CD4-positive, CD25-positive, alpha-beta regulatory T cell (primary cell): ENCODE results near the gene SGK2. TPM values are rescaled to one million over a fixed set of nuclear protein-coding genes. Genes with fewer than 3 reads are reported as not detected.
A peak's percentile ranks its signal among the peaks of the same experiment; 100 is the strongest.

Source experiments
- ATAC-seq, 2 donors: fragments of 150-1000 bp; cut with Tn5 transposase; one replicate each; pipeline ENCODE4 v1.10.0; 2021; ENCODE audit warnings: low read depth in 2 of 2, moderate number of reproducible peaks in 2 of 2, moderate library complexity in 1 of 2
- DNase-seq, 3 donors: peaks; one replicate each; pipeline versions ENCODE4 v3.0.0 to v3.0.0-alpha.2; 2012 to 2022; ENCODE audit warnings: mixed read lengths in 1 of 3
- H3K27ac ChIP-seq: one replicate; pipeline ENCODE4 v1.7.0; 2013; ENCODE audit warnings: mild to moderate bottlenecking, low read length; ENCODE audit not compliant: insufficient read depth, poor library complexity, severe bottlenecking
- H3K27me3 ChIP-seq: one replicate; pipeline ENCODE4 v1.7.0; 2013; ENCODE audit warnings: low read length; ENCODE audit not compliant: control insufficient read depth, insufficient read depth
- H3K36me3 ChIP-seq: one replicate; pipeline ENCODE4 v1.7.0; 2013; ENCODE audit warnings: mild to moderate bottlenecking, low read length, moderate library complexity; ENCODE audit not compliant: control insufficient read depth, insufficient read depth
- H3K4me1 ChIP-seq: 2 replicates; pipeline ENCODE4 v1.7.0; 2013; ENCODE audit warnings: mild to moderate bottlenecking, low read length; ENCODE audit not compliant: insufficient read depth, control insufficient read depth, poor library complexity, severe bottlenecking
- H3K4me3 ChIP-seq: one replicate; pipeline ENCODE4 v1.7.0; 2013; ENCODE audit warnings: low read depth, mild to moderate bottlenecking, low read length, moderate library complexity
- H3K9me3 ChIP-seq, 2 experiments: 1 replicate in 1 of 2; 2 replicates in 1 of 2; pipeline ENCODE4 v1.7.0; 2013; ENCODE audit warnings: low read length in 2 of 2, mild to moderate bottlenecking in 1 of 2, moderate library complexity in 1 of 2; ENCODE audit not compliant: control insufficient read depth in 2 of 2
- H3K27ac Mint-ChIP-seq, 3 donors: one replicate each; pipeline ENCODE4 v1.8.0; 2020 to 2022; ENCODE audit warnings: mild to moderate bottlenecking in 3 of 3, mixed read lengths in 3 of 3, moderate library complexity in 2 of 3
- H3K27me3 Mint-ChIP-seq: one replicate; pipeline ENCODE4 v1.8.0; 2022; ENCODE audit warnings: mild to moderate bottlenecking, mixed read lengths
- H3K36me3 Mint-ChIP-seq: one replicate; pipeline ENCODE4 v1.8.0; 2020; ENCODE audit warnings: mixed read lengths
- H3K4me1 Mint-ChIP-seq, 4 donors: one replicate each; pipeline ENCODE4 v1.8.0; 2020 to 2022; ENCODE audit warnings: mixed read lengths in 4 of 4, mild to moderate bottlenecking in 1 of 4
- H3K4me3 Mint-ChIP-seq, 4 donors: one replicate each; pipeline ENCODE4 v1.8.0; 2020 to 2022; ENCODE audit warnings: mild to moderate bottlenecking in 4 of 4, mixed read lengths in 4 of 4, moderate library complexity in 3 of 4
- H3K9me3 Mint-ChIP-seq, 7 donors: one replicate each; pipeline ENCODE4 v1.8.0; 2020 to 2022; ENCODE audit warnings: mixed read lengths in 7 of 7, mild to moderate bottlenecking in 3 of 7, moderate library complexity in 2 of 7
- polyA plus RNA-seq, 4 donors: library from polyadenylated mRNA; unstranded; fragments of 300-500 nt; fragmentation: Illumina TruSeq; gene quantifications; one replicate each; pipeline ENCODE4 v1.2.3, GENCODE V29; 2021
- total RNA-seq: library from RNA; stranded (reverse); gene quantifications from one replicate; pipeline ENCODE4 v1.2.3, GENCODE V29; 2022

SGK2 gene
- total and polyA plus RNA-seq, 5 donors from 2014 or later: 1.7 TPM; not detected in 4

DNA sequence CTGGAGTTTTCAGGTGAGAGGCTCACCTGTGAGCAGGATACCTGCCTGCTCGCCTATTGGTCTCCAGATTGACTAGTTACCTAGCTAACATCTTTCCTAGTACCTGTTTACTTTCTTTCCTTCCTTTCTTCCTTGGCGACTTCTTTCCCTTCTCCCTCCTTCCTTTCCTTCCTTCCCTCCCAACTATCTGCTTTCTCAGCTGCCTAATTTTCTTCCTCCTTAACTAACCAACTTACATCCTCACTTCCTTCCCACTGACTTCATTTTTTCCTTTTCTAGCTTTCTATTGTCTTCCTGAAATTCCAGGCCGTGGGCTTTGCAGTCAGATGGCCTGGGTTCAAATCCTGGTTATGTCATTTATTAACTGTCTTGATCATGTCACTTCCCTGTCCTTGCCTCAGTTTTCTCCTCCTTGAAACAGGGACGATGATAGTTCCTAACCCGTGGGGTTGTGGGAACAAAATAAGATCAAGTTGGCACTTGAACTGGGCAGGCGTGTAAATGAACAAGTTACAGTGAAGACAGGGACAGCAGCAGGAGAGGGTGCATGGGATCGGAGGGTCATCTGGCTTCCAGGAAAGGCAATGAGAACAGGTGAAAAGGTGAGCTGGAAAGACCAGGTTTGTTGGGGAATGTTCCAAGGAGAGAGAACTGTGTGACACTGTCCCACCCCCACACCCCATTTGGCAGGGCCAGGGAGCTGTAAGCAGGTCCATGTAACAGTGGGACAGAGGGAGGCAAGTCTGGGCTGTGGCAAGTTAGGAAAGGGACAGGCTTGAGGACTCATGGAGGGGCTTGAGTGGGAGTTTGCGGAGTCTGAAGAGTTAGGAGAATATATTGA is 540 bp downstream of the SGK2 start:
- Mint-ChIP-seq H3K27ac (no peak overlapping the region), H3K36me3 (no peaks in the 10 kb centered on the region), H3K4me3 (no peak overlapping the region), H3K4me1 (no peaks in the 10 kb centered on the region), H3K27me3 (no peaks in the 10 kb centered on the region), H3K9me3 (no peaks in the 10 kb centered on the region)
- no peaks in the 10 kb centered on the region for H3K27me3 ChIP-seq
- ATAC-seq (no peak), DNase-seq (no peak)
- no peaks in the 10 kb centered on the region for H3K9me3 ChIP-seq
- no peaks in the 10 kb centered on the region for H3K36me3 ChIP-seq
- H3K4me1 ChIP-seq: no peaks in the 10 kb centered on the region
- H3K4me3 ChIP-seq: no peak overlapping the region
- no peak overlapping the region for H3K27ac ChIP-seq

DNA sequence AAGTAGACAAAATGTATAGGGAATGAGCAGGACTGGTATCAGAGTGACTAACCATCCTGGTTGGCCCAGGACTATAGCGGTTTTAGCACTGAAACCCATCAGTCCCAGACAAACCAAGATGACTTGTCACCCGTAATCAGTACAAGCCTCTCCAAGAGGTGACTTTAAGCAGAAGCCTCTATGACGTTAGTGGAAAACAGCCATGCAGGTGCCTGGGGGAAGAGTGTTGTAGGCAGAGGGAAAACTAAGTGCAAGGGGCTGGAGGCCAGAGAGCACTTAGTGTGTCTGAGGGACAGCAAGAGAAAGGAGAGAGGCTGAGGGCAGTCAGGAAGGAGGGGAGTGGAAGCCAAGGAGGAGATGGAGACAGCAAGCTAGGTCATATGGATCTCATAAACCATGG is 2.1 kb downstream of the SGK2 start:
- Mint-ChIP-seq H3K27ac (peak overlapping the region in 1 of 3 donors; percentile 29), H3K9me3 (no peaks in the 10 kb centered on the region), H3K4me1 (no peaks in the 10 kb centered on the region), H3K27me3 (no peaks in the 10 kb centered on the region), H3K36me3 (no peaks in the 10 kb centered on the region), H3K4me3 (no peak overlapping the region)
- ATAC-seq: no peak
- Histone ChIP-seq H3K9me3 (no peaks in the 10 kb centered on the region), H3K27me3 (no peaks in the 10 kb centered on the region), H3K36me3 (no peaks in the 10 kb centered on the region), H3K4me3 (no peak overlapping the region), H3K27ac (no peak overlapping the region), H3K4me1 (no peaks in the 10 kb centered on the region)
- DNase-seq: no peak

DNA sequence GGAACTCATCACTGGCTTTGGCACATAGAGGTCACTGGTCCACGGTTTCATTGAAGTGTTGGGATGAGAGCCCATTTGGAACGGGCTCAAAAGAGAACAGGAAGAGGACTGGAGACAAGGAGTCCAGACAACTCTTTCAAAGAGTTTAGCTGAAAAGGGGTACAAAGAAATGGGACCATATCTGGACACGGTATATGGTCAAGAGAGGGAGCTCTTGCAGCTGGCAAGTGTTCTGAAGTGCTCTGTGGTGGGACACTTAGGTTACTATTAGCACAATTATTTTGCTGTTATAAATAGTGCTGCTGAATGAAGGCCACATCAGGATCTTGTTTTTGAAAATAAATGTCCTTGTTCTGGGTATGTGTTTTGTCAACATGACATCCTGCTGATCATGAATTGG is 4.6 kb downstream of the SGK2 start:
- no peak overlapping the region for H3K4me3 Mint-ChIP-seq
- Histone ChIP-seq H3K4me3 (no peak overlapping the region), H3K27me3 (no peaks in the 10 kb centered on the region), H3K36me3 (no peaks in the 10 kb centered on the region), H3K4me1 (no peaks in the 10 kb centered on the region), H3K27ac (no peak overlapping the region), H3K9me3 (no peaks in the 10 kb centered on the region)
- H3K9me3 Mint-ChIP-seq: no peaks in the 10 kb centered on the region
- H3K27me3 Mint-ChIP-seq: no peaks in the 10 kb centered on the region
- H3K27ac Mint-ChIP-seq: peak overlapping the region in 1 of 3 donors; percentile 8
- DNase-seq: no peak
- H3K4me1 Mint-ChIP-seq: no peaks in the 10 kb centered on the region
- no peaks in the 10 kb centered on the region for H3K36me3 Mint-ChIP-seq
- no peak for ATAC-seq

DNA sequence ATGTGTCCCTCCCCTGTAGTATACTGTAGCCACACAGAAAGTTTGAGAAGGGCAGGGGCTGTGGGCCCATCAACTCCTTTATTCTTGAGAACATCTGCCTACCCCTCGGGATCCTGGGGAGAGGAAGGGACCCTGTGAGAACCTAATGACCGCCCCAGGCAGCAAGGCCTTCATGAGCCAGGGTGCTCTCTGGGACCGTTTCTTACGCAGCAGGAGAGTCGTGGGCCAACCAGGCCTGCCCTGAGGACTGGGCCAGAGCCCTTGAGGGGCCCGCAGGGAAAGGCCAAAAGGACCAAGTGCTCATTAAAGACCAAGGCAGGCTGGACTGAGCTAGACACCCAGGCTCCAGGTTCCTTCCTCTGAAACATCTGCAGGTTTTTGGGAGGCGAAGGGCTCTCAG is 5.2 kb downstream of the SGK2 start:
- Mint-ChIP-seq H3K4me1 (no peaks in the 10 kb centered on the region), H3K4me3 (no peak overlapping the region), H3K9me3 (no peaks in the 10 kb centered on the region), H3K27me3 (no peaks in the 10 kb centered on the region), H3K27ac (no peak overlapping the region), H3K36me3 (no peaks in the 10 kb centered on the region)
- DNase-seq (no peak), ATAC-seq (no peak)
- H3K9me3 ChIP-seq: no peaks in the 10 kb centered on the region
- H3K36me3 ChIP-seq: no peaks in the 10 kb centered on the region
- no peaks in the 10 kb centered on the region for H3K27me3 ChIP-seq
- H3K4me1 ChIP-seq: no peaks in the 10 kb centered on the region
- no peak overlapping the region for H3K4me3 ChIP-seq
- no peak overlapping the region for H3K27ac ChIP-seq

DNA sequence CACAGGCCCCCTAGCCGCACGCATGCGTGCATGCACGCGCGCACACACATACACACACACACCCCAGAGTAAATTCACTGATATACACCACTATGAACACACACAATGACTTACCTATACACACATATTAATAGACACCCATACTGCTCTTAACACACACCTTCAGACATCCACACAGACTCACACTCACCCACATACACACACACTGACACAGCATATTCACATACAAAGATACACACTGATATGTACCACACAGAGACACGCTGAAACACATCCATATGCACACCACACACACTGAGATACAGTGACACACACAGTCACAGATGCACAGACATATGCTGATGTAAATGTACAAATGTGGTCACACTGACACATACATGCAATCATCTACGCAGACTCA is 5.6 kb downstream of the SGK2 start:
- Mint-ChIP-seq H3K4me1 (no peaks in the 10 kb centered on the region), H3K9me3 (no peaks in the 10 kb centered on the region), H3K27ac (peak overlapping the region in 1 of 3 donors; percentile 10), H3K36me3 (no peaks in the 10 kb centered on the region), H3K4me3 (no peak overlapping the region), H3K27me3 (no peaks in the 10 kb centered on the region)
- no peak overlapping the region for H3K27ac ChIP-seq
- no peaks in the 10 kb centered on the region for H3K36me3 ChIP-seq
- no peak for ATAC-seq
- H3K9me3 ChIP-seq: no peaks in the 10 kb centered on the region
- H3K4me1 ChIP-seq: no peaks in the 10 kb centered on the region
- H3K4me3 ChIP-seq: no peak overlapping the region
- no peaks in the 10 kb centered on the region for H3K27me3 ChIP-seq
- no peak for DNase-seq

DNA sequence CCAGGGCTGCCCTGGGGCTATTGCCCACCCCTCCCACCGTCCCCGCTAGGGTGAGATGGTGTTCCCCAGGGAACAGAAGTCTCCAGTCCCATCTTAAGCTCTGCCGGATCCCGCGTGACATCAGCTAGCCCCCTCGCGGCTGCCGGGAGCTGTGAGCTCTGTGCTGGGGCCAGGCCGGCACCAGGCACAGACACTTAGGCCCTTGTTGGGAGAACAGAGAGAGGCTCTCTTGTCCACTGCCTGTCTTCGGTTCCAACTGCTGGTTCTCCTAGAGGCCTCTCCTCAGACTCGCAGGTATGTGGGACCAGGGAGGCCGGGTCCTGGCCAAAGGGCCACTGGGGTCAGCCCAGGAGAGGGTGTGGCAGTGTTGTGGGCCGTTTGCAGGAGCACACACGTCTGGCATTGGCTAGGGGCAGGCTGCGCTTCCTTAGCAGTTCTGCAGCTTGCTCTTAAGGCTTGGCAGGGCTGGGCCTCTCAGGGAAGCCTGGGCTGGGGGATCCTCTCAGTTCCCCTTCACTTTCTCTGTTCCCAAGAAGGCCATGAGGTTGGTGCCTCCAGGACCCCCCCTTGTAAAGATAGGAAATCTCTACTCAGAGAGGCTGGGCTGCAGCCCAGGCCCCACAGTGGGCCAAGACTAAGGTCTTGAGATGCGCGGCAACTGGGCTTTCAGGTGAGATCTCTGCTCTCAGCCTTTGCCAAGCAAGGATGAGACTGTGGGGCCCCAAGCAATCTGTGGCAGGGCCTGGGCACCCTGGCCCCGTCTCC is 6.3 kb downstream of the SGK2 start:
- Mint-ChIP-seq H3K4me3 (no peak overlapping the region), H3K36me3 (no peaks in the 10 kb centered on the region), H3K4me1 (no peaks in the 10 kb centered on the region), H3K27ac (peak overlapping the region in 1 of 3 donors; percentile 11), H3K27me3 (no peaks in the 10 kb centered on the region), H3K9me3 (no peaks in the 10 kb centered on the region)
- DNase-seq (no peak), ATAC-seq (no peak)
- no peak overlapping the region for H3K27ac ChIP-seq
- H3K9me3 ChIP-seq: no peaks in the 10 kb centered on the region
- H3K4me1 ChIP-seq: no peaks in the 10 kb centered on the region
- no peak overlapping the region for H3K4me3 ChIP-seq
- H3K36me3 ChIP-seq: no peaks in the 10 kb centered on the region
- H3K27me3 ChIP-seq: no peaks in the 10 kb centered on the region

DNA sequence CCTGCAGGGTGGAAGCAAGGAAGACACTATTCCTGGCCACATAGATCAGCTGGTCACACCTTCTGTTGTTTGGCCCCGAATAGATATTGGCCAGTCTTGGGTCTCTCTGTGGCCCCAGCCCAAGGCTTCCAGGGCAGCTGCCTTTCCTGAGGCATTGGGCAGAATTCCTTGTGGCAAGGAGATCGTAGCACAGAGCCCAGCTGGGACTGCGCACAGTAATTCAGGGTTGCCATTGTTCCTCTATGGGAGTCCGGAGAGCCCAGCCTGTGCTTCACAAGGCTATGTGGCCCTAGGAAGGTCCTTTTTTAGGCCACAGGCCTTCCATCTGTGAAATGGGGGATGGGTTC is 6.9 kb downstream of the SGK2 start:
- no peak overlapping the region for H3K27ac Mint-ChIP-seq

DNA sequence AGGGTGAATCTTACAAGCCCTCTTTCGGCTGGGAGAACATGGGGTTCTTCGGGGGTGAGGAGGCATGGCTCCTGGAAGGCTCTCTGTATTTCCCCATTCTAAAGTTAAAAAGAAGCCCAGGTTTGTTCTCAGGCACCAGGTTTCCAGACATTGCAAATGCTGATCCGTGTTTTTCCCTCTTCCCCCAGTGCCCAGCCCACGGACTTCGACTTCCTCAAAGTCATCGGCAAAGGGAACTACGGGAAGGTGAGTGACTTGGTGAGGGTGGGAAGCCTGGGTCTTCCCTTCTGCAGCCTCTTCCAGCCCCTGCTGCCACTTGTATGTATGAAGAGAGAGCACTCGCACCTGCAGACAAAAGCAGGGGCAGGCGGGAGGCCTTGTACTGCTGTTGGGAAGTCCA is 8.7 kb downstream of the SGK2 start:
- H3K36me3 ChIP-seq: no peaks in the 10 kb centered on the region
- no peaks in the 10 kb centered on the region for H3K9me3 Mint-ChIP-seq
- no peak overlapping the region for H3K4me3 ChIP-seq
- ATAC-seq (no peak), DNase-seq (no peak)
- no peaks in the 10 kb centered on the region for H3K27me3 ChIP-seq
- H3K4me3 Mint-ChIP-seq: no peak overlapping the region
- H3K27ac ChIP-seq: no peak overlapping the region
- H3K9me3 ChIP-seq: no peaks in the 10 kb centered on the region
- H3K4me1 ChIP-seq: no peaks in the 10 kb centered on the region
- no peaks in the 10 kb centered on the region for H3K27me3 Mint-ChIP-seq
- H3K36me3 Mint-ChIP-seq: no peaks in the 10 kb centered on the region
- H3K4me1 Mint-ChIP-seq: no peaks in the 10 kb centered on the region
- H3K27ac Mint-ChIP-seq: no peak overlapping the region

More for the DNA sequence above, 6.9 kb downstream of the SGK2 start:
- Mint-ChIP-seq H3K27me3 (no peaks in the 10 kb centered on the region), H3K9me3 (no peaks in the 10 kb centered on the region), H3K4me1 (no peaks in the 10 kb centered on the region), H3K36me3 (no peaks in the 10 kb centered on the region), H3K4me3 (no peak overlapping the region)
- Histone ChIP-seq H3K27ac (no peak overlapping the region), H3K4me3 (no peak overlapping the region), H3K9me3 (no peaks in the 10 kb centered on the region), H3K27me3 (no peaks in the 10 kb centered on the region), H3K4me1 (no peaks in the 10 kb centered on the region), H3K36me3 (no peaks in the 10 kb centered on the region)
- ATAC-seq (no peak), DNase-seq (no peak)
